HG02763 (cell line): ENCODE data around the gene KCNH1.
"Not testable (repeated sequence)": the region's sequence is repeated elsewhere in the genome, so short reads cannot be mapped to it uniquely, and the experiment has no call there.

Source experiments
- ATAC-seq: cut with Tn5 transposase; IDR thresholded peaks from one replicate; pipeline ENCODE4 v1.9.1; 2021; ENCODE audit warnings: mild to moderate bottlenecking, moderate library complexity; ENCODE audit not compliant: unreplicated experiment

KCNH1 gene

DNA sequence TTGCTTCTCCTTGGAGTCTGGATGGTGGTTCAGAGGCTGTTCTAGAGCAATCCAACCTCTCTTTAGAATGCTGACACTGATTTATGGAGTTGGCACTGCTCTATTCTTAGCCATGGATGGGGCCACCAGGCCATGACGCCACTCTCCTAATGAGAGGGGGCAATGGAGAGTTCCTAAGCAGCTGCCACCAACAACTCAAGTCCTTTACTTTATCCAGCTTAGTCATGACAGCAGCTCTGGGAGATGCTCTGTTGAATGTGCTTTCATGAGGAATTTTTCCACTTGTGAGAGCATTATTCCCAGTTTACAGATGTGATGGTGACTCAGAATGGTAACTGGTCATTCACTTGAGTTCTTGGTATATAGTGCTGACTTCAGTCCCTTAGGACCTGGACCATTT, 438.9 kb downstream of the KCNH1 start:
- no peak for ATAC-seq

DNA sequence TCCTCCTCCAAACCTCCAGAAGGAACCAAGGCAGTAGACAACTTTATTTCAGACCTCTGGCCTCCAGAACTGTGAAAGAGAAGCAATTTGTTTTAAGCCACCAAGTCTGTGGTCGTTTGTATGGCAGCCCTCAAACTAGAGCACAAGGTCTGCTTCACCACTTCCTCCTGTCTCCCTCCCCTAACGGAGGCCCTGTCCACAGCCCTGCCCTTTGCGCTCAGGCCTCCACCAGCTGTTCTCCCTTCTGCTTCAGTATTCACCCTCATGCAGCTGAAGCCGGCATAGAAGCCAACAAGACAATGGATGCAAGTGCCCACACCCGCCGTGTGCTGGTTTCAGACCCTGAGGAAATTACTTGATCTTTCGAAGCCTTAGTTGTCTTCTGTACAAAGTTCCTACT, 441.2 kb downstream of the KCNH1 start:
- no peak for ATAC-seq

DNA sequence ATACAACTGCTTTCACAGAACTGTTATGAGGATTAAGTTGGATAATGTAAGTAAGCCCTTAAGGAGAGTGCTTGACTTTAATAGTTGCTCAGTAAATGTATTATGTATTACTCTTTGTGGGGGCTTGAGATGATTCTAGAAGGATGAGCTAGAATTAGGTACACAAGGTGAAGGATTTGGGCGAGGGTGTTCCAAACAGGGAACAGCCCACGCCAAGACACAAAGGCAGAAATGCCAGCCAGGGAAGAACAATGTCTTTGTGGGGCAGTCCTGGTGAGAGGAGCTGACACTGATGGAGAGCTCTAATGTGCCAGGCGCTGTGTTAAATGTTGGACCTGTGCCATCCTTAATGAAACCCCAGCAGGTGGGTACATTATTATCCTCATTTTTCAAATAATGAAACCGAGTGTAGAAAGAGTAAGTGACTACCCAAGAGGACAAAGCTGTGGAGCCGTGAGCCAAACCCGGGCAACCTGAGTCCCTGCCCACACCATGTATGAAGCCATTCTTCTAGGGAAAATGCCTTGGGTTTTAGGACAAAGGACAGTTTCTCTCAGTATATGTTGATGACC, 442.8 kb downstream of the KCNH1 start:
- no peak for ATAC-seq

DNA sequence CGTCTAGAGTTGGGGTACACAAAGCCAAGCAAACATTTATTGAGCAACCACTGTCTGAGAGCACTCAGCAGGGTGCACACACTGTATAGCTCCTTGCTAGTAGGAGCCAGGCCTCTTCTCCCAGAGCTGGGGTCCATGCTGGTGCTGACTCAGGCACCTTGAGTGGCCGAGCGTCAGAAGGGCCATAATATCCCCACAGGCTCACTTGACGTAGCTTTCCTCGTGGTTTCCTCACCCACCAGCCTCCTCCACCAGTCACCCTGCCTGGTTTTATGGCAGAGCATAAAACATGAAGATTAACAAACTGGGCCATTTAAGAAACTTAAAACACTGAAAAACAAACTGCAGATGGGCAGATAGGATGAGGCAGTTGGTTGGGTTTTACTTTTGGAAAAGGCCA, 443.7 kb downstream of the KCNH1 start:
- no peak for ATAC-seq

DNA sequence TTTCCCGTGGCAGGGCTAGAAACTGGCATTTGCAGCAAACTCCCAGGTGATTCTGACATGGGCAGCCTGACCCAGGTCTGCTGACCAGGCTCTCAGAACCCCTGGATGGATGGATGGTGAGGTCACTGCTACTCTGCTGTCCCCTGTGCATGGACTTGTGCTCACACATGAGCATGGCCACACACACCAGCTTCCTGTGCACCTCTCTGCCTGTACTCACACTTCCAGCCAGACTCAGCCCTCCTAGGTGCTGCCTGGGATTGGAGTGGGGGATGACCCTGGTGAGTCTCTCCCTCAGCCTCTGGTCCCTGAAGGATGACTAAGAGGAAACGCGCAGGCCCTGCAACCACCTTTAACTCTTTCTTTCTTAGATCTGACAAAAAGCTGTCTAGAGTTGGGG, 444.1 kb downstream of the KCNH1 start:
- no peak for ATAC-seq

DNA sequence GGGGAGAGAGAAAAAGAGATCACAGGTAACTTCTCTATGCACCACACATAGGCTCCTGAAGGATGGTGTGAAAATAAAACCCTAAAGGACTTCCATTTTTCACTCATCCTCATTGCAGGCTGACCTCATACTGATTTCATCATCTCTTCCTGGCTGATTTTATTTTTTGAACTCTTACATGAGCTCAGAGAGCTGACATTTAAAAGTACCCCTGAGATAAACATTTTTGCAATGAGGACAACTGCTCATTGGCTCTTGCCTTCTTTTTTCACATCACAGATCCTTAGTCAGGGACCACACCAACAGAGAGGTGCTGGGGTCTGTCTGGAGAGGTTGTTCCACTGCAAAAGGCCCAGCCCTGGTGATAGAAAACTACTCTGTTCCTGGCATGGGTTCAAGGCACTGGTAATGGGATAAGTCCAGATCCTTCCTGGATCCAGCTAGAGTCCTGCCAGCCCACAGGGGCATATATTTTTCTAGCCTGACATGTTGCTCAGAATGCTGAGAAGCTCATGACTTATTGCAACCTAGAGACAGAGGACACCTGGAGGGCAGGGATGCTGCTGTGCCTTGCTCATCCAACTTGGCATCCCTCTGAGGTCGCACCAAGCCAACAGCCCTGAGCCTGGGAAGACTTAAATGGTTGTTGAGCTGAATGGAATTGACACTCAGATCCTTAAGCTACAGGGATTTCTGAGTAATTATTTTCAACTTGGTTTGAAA, 445.3 kb downstream of the KCNH1 start:
- no peak for ATAC-seq

DNA sequence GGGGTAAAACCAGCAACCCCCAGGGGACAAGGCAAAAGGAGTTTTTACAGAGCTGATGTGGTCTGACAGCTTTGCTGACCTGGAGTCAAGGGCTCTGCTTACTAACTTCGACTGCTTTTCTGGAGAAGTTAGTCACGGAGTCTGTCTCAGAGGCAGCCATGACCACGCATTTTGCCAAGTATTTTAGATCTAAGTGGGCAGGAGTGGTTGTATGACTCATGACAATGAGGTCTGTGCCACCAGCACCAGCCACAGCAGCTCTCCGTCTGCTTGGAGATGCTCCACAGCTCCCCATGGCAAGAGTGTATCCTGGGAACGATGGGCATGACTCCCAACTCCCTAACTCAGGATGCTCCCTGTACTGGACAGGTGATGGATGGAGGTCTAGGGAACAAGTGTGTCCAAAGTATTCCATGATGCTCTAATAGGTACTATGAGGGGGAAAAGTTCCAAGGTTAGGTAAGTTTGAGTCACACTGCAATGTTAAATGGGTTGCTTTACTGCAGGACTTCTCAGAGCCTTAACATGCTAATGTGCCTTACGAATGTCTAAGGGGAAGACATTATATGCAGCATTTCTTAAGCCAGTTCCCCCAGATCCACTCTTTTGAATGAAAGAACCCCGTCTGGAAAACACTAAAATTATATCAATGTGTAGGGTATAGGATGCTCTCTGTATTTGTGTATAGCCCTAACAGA, 446.2 kb downstream of the KCNH1 start:
- no peak for ATAC-seq

DNA sequence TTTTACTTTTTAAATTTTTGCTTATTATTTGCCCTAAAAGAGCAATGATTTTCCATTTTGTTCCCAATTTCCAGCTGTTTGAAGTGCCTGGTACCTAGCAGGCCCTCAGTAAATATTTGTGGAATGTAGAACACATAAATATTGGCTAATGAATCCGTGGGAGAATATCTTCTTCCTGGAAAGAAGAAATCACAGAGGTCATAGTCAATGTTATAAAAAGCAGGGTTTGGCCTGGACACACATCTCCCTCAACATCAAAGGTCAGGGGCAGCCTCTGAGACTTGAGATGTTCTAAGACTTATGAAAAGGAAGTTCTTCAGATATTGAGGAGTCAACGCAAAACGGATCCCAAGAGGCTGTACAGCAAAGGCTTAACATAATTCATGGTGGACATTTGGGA, 447.1 kb downstream of the KCNH1 start:
- no peak for ATAC-seq

DNA sequence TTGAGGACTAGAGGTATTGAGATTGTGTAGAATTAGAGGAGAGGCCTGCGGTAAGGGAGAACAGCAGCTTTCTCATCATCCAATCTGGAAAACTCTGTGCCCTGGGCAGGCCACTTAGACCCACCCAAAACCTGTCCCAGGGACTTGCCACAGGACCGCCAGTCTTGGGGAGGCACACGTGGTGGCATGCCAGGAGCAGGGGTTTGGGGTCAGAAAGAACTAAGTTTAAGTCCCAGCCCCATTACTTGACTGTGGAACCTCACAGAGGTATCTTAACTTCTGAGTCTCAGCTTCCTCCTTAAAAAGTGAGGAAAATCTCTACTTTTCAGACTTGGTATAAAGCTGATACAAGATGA, 448.7 kb downstream of the KCNH1 start:
- ATAC-seq, result no peak

DNA sequence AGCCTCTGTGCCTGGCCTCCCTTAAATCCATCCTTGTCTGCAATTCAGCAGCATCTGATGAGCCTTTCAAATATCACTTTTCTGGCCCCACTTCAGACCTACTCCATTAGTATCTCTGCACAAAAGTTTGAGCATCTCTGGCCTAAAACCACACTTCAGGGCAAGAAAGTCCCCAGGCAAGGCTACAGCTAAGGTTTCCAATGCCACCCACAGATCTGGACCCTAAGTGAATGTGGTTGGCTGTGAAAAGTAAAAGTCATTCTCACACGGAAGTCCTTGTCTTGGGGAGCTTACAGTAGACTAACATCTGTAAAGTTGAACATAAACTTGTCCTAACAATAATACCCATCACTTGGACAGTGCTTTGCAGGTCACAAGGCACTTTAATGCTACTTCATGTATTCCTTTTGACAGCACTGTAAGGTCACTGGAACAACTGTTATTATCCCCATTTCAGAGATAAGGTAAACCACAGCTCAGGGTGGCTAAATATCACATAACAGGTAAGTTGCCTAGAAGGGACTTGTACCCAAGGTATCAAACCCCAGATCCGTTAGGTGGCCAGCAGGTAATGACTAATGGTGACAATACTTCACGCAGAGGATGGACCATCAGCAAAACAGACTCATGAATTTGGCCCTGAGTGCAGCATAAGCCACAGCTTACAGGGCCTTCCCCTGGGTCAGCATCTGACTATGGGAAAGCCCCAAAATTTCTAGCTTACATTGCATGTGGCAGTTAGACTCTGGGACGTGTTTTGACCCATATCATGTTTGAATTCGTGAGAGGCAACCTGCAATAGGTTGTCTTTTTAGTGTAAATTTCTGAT, 449.3 kb downstream of the KCNH1 start:
- ATAC-seq, result peak; percentile 86

DNA sequence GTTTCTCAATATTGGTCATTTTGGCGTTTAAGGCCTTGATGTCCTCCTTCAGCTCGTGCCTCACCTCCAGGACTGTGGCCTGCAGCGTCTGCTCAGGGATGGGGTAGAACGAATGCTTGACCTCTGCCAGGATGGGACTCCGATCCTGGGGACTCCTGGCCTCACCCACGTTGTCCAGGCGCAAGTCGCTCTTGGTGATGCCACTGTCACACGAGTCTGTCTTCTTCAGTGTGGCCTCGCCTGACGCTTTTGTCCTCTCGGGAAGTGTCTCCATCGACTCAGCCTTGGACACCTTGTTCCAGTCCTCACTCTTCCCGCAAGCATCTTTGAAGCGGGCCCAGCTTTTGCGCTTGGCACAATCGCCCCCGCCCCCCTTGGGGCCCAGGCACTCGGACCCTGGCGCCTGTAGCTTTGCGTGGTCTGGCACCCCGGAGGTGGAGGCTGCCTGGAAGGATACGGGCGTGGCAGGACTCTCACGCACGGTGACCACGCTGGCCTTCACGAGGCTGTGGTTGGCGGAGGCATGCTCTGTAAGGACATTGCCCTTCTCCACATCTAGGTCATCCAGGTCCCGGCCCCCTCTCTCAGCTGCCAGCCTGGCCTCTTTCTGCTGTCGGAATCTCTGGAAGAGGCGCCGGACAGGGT, 450.4 kb downstream of the KCNH1 start:
- no peak for ATAC-seq

DNA sequence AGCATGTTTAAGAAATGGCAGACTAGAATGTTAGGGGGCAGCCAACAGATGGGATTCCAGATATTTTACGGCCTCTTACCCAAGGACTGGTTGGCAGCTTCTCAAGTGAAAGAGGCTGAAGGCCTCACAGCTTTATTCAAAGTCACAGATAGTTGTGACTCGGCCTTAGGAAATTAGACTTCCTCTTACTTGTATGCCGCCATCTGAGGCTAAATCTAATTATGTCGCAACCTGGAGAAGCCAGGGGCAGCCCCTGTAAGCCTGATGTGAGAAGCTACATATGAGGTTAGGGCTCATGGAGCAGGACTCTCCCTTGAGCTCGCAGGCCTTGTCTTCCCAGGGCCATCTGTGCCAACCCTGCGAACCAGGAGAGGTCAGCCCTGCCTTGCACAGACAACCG, 452.8 kb downstream of the KCNH1 start:
- ATAC-seq, result no peak

DNA sequence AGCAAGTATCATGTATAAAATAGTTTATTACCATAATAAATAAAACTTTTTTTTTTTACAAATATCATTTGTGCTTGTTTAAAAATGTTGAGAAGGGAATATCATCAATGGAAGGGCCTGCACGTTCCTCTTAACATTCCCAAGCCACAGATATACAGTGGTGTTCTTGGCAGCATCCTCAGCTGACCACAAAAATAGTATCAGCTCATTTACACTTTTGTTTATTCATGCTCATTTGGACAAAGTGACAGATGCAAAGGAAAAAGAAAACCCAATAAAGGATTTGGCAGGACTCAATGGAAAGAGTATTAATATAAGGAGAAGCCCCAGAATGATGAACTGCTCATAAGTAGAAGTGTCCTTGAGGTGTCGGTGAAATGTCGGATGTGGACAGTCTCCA, 455.6 kb downstream of the KCNH1 start:
- ATAC-seq, result no peak

DNA sequence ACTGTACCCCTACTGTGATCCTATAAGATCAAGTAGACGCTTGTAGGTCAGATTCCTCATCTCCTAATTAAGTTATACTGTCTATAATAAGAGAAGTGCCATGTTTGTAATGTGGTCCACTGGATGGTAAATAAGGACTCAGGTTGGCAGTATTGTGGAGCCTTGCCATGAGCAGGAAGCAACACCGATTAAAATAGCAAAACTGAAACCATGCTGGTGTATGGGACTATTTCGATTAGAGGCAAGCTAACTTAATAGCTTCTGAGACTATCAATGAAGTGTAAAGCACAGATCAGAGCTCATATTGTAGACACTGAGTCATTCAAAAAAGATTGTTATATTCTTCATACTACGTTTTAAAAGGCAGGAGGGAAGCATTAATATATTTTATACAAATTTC, 456.4 kb downstream of the KCNH1 start:
- no peak for ATAC-seq

DNA sequence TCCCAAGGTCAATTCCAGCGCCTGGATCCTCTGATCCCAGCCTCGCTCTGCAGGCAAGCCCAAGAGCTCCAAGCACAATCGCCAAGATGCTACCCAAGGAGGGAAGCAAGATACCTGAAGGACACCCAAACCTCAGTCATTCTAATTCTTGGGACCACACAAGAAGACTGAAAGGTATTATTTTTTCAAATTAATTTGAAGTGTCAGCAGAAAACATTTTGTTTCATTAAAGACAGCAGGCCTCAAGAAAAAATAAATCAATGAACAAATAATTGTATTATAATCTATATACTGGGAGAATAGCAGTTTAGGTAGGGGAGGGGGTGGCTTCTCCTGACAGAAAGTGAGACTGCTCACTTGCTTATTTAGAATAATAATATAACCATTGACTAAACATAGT, 457.4 kb downstream of the KCNH1 start:
- ATAC-seq, result no peak

DNA sequence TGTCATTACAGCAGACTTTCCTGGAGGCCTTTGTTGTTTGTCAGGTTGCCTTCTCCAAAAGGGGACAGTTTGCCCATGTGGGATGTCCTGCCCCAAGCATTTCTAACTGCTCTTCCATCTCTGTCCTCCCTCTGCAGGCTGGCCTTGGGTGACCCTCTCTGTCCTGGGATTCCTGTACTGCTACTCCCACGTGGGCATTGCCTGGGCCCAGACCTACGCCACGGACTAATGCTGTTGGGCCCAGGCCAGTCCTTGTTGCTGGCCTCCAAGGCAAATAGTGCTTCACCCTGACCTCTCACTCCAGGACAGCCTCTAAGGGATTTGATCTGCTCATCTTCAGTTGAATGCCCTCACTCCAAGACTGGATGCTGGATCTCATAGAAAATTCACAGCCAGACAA, 459.8 kb downstream of the KCNH1 start:
- no peak for ATAC-seq

DNA sequence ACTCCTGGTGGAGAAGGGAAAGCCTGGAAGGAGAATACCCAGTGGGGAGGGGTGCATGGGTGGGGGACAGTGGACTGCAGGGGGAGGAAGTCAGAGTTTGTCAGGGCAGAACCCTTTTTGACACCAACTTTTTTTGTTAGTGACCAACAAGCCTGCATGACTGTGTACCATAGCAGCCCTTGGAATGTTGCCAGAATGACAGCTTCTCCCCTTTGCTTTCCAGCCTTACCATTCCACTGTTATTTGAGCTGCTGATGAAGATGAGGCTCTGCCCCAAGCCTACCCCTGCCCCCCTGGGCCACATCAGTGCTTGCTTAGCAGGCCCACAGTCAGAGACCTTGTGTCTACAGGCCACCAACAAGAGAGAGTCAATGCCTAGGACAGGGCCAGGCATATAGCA, 464.0 kb downstream of the KCNH1 start:
- ATAC-seq, result no peak

DNA sequence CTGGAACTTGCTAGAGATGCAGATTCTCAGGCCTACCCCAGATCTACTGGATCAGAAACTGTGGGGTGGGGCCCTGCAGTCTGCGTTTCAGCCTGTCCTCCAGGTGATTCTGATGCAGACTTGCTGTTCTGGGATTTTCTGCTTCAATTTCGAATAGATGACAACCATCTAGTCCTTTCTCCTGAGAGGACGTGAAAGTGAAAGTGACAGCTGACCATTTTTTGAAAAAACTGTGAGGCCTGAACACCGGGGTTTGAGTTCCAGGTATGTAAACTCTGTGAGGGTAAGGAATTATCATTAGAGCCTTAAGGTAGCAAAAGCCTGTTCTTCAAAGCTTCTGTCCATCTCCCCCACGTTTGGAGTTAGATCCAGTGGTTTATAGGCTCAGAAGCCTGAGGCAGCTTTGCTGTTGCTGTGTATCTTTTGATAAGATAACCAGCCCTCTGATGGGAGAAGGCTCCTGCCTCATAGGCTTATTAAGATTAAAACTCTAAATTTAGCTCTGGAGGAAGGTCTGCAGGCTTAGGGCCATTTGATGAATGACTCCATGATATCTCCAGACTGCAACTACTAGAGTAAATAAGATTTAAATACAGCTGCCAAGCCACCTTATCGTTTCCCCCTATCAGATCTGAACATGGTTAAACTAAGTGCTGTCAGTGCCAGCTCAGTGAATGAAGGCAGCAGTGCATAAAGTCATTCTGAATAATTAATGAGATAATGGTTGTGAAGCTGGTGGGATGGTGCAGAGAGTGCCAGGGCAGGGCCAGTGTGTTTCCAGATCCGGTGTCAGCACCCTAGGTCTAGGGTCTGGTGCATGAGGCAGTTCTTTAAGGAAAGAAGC, 470.0 kb downstream of the KCNH1 start:
- no peak for ATAC-seq

DNA sequence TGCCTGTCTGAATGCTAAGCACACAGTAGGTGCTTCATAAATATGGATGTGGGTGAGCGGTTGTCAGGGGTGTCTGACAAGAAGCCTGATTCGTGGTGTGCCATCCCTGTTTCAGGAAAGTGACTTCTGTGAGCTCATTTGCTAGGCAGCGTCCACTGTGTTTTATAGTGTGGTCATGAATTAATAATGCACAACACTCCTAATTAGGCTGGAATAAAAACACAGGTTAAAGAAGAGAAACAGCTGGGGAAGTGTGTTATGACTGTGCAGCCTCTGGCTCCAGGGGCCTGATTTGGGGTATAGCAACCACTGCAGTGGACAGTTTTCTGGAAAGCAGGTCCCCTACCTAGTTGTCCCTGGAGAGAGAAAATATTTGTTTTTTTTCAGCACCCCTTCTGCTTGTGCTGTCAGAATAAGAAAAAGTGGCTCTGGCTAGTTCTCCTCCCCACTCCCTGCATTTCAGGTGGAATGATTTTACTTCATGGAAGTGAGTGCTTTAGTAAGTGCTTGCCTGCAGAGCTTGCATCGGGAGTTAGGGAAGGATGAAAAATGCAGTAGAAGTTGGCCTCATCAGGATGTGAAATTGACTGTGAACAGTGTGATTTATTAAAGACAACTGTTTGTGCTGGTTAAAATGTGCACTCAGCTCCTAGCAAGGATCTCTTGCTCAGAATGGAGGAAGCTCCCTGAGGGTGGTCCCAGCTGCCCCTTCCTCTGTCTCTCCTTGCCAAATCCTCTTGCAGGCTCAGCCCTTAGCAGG, 471.5 kb downstream of the KCNH1 start:
- no peak for ATAC-seq

DNA sequence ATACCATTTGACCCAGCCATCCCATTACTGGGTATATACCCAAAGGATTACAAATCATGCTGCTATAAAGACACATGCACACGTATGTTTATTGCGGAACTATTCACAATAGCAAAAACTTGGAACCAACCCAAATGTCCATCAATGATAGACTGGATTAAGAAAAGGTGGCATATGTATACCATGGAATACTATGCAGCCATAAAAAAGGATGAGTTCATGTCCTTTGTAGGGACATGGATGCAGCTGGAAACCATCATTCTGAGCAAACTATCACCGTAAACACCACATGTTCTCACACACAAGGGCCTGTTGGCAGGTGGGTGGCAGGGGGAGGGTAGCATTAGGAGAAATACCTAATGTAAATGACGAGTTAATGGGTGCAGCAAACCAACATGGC, 472.4 kb downstream of the KCNH1 start:
- not testable (repeated sequence) for ATAC-seq
